ENCODE data around the gene ENO1.

The ENO1 gene

GRCh38 chr1:8813016-8813763, 65.3 kb downstream of the ENO1 start:
- no peaks in the 10 kb centered on the region for H3K36me3 ChIP-seq (ENCODE audit: insufficient read depth, low read length)
- TF ChIP-seq, protein P1, sequence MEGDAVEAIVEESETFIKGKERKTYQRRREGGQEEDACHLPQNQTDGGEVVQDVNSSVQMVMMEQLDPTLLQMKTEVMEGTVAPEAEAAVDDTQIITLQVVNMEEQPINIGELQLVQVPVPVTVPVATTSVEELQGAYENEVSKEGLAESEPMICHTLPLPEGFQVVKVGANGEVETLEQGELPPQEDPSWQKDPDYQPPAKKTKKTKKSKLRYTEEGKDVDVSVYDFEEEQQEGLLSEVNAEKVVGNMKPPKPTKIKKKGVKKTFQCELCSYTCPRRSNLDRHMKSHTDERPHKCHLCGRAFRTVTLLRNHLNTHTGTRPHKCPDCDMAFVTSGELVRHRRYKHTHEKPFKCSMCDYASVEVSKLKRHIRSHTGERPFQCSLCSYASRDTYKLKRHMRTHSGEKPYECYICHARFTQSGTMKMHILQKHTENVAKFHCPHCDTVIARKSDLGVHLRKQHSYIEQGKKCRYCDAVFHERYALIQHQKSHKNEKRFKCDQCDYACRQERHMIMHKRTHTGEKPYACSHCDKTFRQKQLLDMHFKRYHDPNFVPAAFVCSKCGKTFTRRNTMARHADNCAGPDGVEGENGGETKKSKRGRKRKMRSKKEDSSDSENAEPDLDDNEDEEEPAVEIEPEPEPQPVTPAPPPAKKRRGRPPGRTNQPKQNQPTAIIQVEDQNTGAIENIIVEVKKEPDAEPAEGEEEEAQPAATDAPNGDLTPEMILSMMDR (IDR thresholded peaks at IDR 0.05; ENCODE audit: low read length): no peak
- no peak for TF ChIP-seq EZH2 (IDR thresholded peaks at IDR 0.05; ENCODE audit: borderline replicate concordance, low read length)
- no peaks in the 10 kb centered on the region for H4K20me1 ChIP-seq (ENCODE audit: insufficient read depth, low read length)

GRCh38 chr1:8812081-8812480, 66.4 kb downstream of the ENO1 start:
- H3K4me1 ChIP-seq (ENCODE audit: insufficient read depth, low read length, severe bottlenecking): peaks cover 24% of the 10 kb centered on the region
- no peak overlapping the region for H3K4me2 ChIP-seq (ENCODE audit: low read length)
- no peaks in the 10 kb centered on the region for H3K27me3 ChIP-seq (ENCODE audit: insufficient read depth, low read length)
- no peaks in the 10 kb centered on the region for H3K79me2 ChIP-seq (ENCODE audit: insufficient read depth, low read length)
- no peak overlapping the region for H3K27ac ChIP-seq (ENCODE audit: low read depth, low read length, poor library complexity, severe bottlenecking)
- TF ChIP-seq, protein P1 (IDR thresholded peaks at IDR 0.05; ENCODE audit: low read length): no peak
- TF ChIP-seq EZH2 (IDR thresholded peaks at IDR 0.05; ENCODE audit: borderline replicate concordance, low read length): no peak
- no peaks in the 10 kb centered on the region for H3K9me2 ChIP-seq (ENCODE audit: low read depth, low read length)
- no peak overlapping the region for H2AFZ ChIP-seq (ENCODE audit: low read length)
- no peaks in the 10 kb centered on the region for H4K20me1 ChIP-seq (ENCODE audit: insufficient read depth, low read length)
- no peaks in the 10 kb centered on the region for H3K9me3 ChIP-seq (ENCODE audit: low read length)
- H3F3A ChIP-seq (ENCODE audit: insufficient read depth, low read length): no peaks in the 10 kb centered on the region
- H3K9ac ChIP-seq (ENCODE audit: low read length): no peak overlapping the region
- no peak overlapping the region for H3K4me3 ChIP-seq (ENCODE audit: low read depth, low read length, poor library complexity, severe bottlenecking)
- no peaks in the 10 kb centered on the region for H3K36me3 ChIP-seq (ENCODE audit: insufficient read depth, low read length)

More at GRCh38 chr1:8813016-8813763, 65.3 kb downstream of the ENO1 start:
- Histone ChIP-seq H3K27ac (ENCODE audit: low read depth, low read length, poor library complexity, severe bottlenecking) (no peak overlapping the region), H3K9ac (ENCODE audit: low read length) (no peak overlapping the region), H3K27me3 (ENCODE audit: insufficient read depth, low read length) (no peaks in the 10 kb centered on the region), H3K4me2 (ENCODE audit: low read length) (no peak overlapping the region), H3K9me2 (ENCODE audit: low read depth, low read length) (no peaks in the 10 kb centered on the region), H3K9me3 (ENCODE audit: low read length) (no peaks in the 10 kb centered on the region), H2AFZ (ENCODE audit: low read length) (no peak overlapping the region), H3K4me1 (ENCODE audit: insufficient read depth, low read length, severe bottlenecking) (peaks cover 26% of the 10 kb centered on the region), H3K4me3 (ENCODE audit: low read depth, low read length, poor library complexity, severe bottlenecking) (no peak overlapping the region), H3K79me2 (ENCODE audit: insufficient read depth, low read length) (no peaks in the 10 kb centered on the region), H3F3A (ENCODE audit: insufficient read depth, low read length) (no peaks in the 10 kb centered on the region)

Measured in OCI-LY1 (cell line).